NCI-H2029 treated with DMSO at 0.1 percent for 48 hours (cell line): ENCODE results near the gene MYT1.

ENCODE experiments used
- DNase-seq: peaks from one replicate; lab custom pipeline; 2025; lab: John Stamatoyannopoulos, UW

The MYT1 gene

DNA sequence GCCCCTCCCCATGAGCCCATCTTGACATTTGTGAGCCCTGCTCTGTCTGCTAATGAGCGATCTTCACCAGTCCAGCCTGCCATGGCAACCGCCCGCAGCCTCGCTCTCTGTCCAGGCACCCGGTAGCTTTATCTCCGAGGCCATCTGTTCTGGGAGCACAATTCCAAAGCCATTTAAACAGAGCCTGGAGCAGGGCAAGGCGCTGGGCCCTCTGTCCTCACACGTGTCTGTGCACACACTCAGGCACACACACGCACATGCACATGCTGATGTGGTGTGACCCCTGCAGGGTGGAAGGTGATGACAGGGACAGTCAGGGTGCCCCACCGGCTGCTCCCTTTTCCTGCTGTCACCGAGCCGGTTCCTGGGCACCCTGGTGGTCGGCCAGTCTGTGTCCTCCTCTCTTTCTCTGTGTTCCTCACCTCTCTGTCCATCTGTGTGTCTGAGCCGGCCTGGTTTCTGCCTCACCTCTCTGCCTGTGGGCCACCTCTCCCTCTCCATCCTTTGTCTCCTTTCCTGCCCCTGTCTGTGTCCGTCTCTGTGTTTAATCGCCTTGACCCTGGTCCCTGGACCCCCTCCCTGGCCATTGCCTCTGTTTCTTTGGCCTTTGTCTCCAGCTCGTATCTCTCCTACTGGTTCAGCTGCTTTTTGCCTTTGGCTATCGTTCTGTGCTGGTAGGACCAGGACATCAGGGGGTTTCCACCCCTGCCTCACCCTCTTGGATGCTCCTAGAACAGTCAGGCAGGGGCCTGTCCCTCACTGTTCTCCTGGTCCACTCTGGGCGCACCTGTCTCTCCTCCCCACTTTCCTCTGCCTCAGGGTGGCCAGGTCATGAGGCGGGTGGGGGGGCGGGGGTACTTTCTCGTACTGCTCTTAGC is 8.8 kb upstream of the MYT1 start:
- DNase-seq, result no peak

DNA sequence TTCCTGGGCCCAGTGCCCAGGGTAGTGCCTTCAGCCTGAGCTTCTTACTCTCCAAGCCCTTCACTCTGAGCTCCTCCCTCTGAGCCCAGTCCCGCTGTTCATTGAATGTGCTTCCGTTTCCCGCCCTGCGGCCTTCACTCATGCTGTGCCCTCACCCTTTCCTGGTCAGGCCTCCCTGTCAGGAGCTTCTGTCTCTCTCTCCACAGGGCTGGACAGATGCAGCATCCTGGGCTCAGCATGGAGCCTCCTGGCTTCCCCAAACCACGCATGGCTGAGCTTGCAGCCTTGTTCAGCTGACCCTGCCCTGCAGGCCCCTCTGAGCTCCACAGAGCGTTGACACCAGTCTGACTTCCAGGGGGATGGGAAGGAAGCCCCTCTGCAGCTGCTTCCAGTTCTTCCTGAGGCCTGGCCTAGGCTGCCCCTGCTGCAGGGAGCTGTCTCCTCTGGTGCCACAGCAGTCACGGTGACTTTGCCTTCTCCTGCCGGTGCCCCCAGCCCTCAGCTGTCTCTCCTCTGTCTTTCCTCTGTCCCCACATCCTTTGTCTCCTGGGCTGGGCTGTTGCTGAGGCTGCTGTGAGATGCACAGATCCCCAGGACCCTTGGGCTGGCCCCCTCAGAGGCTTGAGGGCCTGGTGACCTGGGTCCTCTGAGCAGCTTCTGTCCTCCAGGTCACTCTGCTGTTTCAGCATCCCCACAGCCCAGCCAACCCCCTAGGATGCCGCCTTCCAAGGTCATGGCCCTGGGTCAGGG is 7.9 kb upstream of the MYT1 start:
- DNase-seq, result peak; percentile 86

DNA sequence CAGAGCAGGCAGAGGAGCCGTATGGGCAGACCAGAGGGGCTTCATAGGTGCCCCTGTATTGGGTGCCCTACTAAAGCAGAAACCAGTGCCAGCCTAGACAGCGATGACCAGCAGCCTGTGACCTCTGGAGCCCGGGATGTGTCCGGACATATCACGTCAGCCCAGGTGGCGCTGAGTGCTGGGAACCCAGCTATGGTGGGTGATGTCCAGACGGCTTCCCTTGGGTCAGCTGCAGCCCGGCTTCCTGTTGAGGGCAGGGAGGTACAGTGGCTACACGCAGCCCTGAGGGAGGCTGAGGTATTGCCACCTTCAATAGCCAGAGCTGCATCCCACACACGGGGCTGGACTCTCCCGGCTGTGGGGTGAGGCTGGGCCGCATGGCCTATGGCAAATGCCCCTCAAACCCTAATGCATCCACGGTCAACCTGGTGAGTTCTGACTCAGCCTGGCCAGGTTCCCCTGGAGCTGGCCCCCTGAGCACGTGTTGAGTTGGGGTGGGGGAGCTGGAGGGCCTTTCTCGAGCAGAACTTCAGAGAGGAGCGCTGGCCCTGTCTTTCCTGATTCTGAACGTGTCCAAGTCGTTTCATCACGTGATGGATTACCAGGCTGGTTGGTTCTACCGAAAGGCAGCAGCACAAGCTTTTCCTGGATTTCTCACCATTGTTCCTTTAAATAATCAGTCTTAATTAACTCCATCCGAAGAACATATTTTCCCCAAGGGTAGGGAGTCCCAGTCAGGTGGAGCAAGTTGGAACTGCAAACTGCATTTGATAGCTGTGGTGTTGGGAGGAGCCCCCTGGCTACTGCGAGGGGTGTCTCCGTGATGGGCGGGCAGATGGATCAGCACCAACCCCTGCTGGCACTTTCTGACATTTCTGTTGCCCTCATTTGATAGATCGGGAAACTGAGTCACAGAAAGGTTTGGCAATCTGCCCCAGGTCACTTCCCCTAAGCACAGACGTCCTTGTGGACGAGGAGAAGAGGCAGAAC is 7.1 kb upstream of the MYT1 start:
- DNase-seq, result no peak

DNA sequence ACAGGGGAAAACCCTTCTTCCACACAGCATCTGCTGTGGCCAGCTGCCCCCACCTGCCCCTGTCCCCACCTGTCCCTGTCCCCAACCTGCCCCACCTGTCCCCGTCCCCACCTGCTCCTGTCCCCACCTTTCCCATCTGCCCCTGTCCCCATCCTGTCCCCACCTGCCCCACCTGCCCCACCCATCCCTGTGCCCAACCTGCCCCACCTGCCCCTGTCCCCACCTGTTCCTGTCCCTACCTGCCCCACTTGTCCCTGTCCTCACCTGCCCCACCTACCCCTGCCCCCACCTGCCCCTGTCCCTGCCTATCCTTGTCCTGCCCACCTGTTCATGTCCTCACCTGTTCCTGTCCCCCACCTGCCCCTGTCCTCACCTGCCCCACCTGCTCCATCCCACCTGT is 6.4 kb upstream of the MYT1 start:
- DNase-seq, result no peak

DNA sequence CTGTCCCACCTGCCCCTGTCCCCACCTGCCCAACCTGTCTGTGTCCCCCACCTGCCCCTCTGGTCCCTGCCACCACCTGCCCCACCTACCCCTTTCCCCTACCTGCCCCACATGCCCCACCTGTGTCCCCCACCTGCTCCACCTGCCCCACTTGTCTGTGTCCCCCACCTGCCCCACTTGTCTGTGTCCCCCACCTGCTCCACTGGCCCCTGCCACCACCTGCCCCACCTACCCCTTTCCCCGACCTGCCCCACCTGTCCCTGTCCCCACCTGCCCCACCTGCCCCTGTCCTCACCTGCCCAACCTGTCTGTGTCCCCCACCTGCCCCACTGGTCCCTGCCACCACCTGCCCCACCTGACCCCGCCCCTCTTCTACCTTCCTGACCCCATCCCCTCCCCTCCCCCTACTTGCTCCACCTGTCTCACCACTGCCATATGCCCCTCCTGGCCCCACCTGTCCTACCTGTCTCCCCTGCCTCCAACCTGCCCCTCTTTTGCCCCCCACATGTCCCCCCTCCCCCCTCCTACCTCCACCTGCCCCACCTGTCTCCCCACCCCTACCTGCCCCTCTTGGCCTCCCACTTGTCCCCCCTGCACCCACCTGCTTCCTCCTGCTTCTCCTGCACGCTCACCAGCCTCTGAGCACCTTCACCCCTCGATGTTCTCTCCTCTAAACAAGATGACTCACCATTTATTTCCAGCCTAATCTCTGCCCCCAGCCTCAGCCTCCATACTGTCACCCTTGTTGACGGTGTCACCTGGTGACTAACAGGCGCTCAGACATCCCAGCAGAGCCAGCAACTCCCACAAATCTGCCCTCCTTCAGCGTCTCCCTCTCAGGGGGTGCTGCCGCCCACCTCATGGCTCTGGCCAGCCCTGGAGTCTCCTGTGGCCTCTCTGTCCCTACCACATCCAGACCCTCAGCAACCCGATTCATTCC is 5.6 kb upstream of the MYT1 start:
- DNase-seq, result no peak

DNA sequence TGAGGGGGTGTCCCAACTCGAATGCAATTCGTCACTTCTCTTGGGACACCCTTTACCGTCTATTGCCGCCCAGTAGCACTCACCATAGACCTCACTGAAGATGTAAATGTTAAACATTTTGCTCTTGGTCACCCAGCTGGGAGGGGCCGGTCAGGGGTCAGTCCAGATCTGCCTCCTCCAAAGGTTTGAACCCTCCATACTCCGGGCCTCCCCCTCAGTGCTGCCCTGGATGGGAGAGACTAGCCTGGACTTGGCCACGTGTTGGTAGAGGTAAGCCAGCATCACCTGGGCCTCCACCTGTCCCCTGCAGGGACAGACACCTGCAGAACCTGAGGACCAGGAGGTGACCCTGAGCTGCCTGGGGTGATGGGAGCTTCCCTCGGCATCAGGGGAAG is 5.0 kb upstream of the MYT1 start:
- no peak for DNase-seq

DNA sequence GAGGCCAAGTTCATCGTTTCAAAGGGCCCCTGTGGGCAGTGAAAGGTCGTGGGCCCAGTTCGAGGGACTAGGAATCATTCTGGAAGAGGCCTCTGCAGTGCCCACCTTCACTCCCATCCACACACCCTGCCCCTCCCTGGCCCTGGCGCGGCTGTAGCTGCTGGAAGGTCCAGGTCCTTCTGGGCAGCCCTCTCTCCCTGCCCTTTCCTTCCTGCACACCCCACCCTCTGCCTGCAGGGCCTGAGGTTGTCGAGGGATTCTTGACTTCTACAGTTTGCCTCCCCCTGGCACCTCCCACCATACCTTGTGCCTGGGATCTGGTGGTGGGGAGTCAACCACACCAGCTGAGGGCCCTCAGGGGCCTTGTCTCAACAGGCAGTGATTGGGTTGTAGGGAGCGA is 4.5 kb upstream of the MYT1 start:
- DNase-seq, result no peak

DNA sequence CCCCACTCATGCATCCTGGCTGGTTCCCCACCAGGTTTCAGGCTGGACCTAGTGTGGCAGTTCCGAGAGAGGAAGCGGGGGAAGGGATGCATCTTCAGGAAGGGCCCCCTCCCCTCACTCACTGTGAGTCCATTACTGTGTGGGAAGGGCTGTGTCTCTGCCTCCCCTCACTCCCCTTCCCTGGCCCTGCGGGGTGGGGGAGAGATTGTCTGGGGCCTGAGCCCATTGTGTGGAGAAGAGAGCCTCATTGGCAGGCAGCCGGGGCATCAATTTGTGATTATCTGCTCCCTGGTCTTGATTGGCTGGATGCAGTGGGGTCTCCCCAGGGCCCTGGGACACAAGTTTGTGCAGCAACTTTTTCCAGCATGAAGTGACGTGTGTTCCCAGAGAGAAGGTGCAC is 4.1 kb upstream of the MYT1 start:
- DNase-seq, result no peak

DNA sequence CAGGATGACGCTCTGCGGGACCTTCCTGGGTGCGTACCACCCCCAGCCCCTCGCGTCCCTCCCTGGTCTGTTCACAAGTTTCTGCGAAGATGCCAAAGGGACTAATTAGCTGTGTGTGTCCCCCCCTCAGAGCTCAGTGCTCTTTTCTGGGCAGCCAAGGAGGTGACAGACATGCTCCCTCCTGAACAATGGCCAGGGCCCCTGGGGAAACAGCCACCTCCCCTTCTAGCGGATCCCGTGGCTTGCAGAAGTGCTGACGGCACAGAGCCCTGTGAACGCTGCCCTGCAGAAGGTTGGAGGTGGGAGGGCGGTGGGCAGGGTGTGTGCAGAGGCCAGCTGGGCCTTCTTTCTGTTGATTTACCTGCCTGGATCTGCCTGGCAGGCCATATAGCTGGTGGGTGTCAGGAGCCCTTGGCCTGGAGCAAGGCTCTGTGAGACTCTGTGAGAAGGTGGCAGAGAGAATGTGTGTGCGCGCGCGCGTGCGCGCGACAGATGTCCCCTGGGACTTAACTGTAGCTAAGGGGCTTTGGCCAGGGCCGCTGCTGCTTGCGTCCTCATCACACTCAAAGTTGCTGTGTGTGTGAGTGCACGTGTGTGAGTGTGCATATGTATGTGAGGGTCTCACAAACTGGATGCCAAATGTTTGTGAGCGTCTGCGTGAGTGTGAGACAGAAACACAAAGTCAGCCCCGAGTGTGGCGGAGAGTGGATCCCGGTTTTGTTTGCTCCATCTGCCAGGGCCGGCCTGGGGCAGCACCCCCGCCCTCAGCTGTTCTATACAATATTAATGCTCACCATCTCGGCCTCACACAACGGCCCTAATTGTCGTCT is 3.5 kb upstream of the MYT1 start:
- DNase-seq, result no peak

DNA sequence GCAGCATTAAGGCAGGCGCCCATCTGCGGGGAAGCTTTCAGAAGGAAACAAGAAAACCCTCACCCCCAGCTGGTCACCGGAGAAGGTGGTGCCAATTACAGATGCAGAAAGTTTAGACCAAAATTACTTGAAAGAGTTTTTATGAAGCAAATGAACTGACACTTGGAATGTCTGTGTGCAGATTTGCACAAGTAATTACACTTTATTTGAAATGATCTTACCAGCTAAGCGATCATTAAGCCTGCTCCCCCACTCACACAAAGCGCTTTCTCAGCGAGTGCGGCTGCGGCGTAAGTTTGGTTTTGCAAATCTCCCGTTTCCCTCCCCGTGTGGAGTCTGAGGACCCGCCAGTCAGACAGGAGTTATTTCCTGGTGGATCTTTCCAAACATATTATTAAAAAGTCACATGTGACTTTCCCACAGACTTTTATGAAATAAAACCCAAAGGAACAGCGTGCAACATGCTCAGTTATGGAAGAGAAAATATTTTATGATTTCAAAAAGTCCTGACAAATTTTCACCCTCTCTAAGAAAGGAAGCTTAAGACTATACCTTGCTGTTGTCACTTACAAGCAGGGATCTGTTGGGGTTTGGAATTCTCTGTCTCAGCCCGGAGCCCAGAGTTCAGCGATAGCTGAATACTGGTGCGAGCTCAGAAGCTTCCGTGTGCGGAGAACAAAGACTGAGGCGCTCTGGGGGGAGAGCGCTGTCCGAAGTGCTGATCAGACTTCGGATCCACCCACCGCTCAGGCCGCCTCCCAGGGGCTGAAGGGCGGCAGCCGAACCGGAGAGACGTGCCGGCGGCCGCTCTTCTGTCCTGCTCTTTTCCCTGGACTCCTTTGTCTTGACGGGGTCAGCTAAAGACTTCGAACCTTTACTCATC is 2.7 kb upstream of the MYT1 start:
- no peak for DNase-seq

DNA sequence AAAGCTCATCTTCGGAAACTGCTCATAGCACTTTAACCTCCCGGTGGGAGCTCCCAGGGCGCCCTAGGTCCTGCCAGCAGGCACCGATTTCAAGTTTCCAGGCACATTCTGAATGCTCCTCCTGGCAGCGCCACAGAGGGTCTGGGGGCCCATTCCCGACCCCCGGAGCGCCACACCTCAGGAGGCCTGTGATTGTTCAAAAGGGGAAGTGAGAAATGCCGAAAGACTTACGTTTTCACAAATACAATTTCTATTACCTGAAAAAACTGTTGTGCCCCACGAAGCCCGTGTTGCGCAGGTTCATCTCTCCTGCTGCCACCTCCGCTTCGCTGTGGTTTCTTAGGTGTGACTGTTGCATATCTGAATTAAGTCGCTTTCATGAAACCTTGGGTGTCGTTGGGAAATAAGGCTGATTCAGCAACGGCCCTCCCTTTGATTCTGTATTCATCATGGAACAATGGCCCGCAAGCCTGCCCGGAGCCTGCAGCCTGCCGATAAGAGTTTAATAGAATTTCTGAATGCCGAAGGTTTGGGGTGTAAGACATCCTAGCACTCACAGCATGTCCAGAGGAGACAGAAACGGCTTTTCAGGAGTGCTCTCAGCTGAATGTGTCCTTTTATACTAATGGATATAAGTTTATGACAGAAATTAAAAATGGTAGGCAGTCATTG is 1.9 kb upstream of the MYT1 start:
- no peak for DNase-seq

DNA sequence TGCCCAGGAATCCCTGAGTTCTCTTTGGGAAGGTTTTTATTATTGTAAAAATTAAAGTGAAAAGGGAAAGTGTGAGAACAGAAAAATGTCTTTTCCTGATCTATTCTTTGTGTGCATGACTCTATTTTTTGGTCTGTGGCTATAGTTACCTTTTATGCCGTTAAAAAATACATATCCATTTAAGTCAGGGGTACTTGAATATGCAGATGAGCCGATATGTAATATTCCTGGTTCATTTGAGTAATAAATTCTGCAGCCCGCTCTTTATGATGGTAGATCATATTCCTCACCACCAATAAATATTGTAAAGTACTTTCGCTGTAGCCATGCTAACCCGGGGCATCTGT is 503 bp upstream of the MYT1 start:
- no peak for DNase-seq

DNA sequence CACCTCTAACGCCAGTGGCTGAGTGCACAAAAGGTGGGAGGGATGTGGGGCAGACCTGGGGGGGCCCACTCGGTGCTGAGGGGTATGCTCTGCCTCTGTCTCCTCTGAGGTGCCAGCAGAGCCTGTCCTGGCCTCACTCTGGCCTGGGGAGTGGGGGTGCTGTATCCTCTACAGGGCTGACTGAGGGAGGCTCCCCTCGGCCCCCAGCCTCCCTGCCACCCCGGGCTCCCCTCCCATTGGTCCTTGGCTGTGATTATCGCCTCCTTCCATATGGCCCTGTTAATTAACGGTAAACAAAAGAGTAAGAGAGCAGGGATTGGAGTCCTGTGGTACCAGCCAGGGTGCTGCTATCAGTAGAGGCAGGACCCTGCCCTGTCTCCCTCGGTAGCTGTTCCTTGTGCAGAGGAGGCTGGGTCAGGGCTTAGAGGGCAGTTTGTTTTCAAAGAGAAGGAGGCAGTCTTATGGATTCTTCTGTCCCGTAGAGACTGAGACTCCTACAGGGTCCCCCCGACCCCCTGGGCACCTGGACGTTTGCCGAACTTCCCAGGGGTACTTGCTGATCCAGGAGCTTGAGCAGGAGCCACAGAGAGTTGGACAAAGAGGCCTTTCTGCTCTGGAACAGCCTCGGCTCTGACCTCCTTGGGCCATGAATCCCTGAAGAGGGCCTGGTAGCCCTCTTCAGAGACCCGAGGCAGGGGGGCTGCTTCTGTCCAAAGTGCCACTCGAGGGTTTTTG is 1.8 kb downstream of the MYT1 start:
- DNase-seq, result no peak

DNA sequence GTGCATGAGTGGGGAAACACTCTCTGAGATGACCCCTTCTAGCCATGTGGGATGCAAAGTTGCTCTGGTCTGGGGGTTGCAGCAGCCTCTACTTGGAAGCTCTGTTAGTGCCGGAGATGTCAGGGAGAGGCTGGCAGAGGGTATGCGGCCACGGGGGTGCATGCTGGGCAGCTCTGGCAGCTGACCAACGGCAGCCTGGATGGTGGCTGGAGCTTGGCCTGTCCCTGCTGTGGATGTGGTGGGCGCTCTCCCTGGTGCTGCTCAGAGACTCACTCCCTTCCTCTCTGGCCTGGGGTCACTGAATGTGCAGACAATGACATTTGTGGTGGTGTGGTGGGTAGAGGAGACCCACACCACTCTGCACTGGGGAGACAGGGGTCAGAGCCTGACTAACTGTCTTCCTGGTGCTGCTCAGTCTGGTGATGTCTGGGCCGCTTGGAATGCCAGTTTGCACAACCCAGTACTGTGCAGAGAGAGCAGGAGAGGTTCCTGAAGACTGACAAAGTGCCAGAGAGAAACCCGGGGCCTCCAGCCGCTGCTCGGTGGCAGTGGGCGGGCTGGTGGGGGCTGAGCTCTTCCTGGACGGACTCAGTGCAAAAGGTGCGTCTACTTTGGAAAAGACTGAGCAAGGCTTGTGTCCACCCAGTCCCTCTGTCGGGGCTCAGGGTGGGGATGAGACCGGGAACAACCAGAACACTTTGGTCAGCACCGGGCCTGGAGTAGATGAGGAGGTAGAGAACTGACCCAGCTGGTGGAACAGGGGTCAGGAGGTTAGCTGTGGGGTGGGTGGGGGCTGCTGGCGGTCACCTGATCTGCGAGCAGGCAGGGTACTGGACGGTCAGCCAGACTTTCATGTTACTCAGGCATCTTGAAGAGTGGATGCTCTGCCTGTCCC is 2.7 kb downstream of the MYT1 start:
- no peak for DNase-seq

DNA sequence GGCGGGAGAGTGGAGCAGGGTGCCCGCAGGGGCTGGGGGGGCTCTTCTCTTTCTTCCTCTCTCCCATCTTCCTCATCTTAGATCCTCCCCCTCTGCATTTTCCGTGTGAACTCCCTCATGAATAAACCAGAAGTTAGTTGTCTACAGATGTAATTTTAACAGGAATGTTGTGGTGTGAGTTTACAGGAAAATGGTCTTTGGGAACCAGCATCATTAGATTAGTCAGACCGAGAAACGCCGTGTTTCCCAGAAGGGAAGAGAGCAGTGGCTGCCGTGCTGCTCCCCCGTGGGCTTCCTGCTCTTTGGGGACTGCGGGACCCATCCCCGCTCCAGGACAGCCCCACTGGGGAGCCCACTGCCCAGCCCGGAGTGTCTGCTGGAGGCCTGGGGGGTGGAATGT is 3.4 kb downstream of the MYT1 start:
- DNase-seq, result no peak

DNA sequence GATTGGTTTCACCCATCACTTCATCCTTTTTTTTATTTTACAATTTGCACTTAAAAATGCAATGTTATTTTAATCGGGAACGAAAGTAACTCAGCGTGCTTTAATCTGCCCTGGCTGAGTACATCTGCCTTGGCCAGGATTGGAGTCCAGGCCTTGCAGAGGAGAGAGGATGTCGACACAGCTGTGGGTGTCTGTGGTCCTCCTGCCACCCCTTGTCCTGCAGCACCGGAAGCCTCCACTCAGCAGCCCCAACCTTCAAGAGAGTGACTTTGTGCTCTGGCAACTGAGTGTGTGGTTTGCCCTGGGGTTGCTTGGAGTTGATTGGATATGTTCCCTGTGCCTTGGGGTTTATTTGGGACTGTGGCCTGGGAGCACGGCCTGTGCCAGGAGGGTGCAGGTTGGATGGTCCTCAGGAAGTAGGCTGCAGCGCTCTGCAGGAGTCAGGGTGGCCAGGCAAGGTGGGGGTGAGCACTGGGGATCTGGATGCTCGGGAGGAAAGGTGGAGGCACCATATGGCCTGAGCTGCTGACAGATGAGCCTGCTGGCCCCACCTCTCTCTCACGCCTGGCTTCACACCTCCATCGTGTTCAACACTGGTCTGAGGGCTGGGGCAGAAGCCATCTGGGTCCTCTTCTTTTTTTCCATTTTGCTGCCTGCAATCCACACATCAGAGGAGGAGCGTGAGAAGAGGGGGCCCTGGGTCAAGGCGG is 4.3 kb downstream of the MYT1 start:
- DNase-seq, result no peak
